GM08714 (cell line): ENCODE results near the gene IYD.

ENCODE experiments used
- H3K4me3 ChIP-seq: fragments of 200-500 bp; sonication (Bioruptor generic); 2 replicates; pipeline ENCODE4 v1.5.1; 2014; ENCODE audit warnings: mild to moderate bottlenecking, low read length, inconsistent platforms
- ZNF274 ChIP-seq: IDR thresholded peaks from 2 replicates; pipeline ENCODE4 v1.6.1; 2012; ENCODE audit warnings: mild to moderate bottlenecking, low read depth, low read length

IYD gene

DNA sequence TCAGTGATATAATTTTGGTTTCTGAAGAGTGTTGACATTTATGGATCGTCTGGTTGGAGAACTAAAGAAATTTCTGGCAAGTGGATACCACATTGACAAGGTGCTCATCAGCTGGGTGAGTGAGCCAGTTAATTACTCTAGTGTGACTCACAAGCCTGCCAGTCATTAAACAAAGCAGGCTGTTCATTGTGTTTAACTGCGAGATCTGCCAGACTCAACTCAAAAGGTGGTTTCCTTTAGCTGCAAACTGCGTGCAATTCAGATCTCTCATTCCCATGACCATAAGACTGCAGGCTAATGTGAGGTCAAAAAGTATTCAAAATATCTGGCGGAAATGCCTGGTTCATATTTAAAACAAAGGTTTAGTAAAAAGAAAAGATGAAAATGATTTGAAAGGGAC lies 32.5 kb upstream of the IYD start:
- TF ChIP-seq ZNF274: no peak
- no peak overlapping the region for H3K4me3 ChIP-seq

DNA sequence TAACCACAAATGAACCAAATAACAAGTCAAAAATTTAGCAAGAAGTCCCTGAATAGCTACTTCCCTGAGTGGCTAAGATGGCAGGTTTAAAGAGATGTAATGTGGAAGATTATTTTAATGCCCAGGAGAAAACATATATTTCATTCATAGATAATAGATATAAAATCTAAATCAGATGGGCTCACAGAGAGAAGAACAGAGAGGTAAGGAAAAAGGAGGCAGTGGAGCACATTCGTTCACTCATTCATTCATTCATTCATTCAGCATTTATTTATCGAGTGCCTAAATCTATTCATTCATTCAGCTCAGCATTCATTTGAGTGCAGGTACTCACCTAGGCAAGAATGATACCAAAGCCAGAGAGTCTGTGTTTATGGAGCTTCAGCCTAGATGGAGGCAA lies 32.1 kb upstream of the IYD start:
- H3K4me3 ChIP-seq: no peak overlapping the region
- no peak for TF ChIP-seq ZNF274

DNA sequence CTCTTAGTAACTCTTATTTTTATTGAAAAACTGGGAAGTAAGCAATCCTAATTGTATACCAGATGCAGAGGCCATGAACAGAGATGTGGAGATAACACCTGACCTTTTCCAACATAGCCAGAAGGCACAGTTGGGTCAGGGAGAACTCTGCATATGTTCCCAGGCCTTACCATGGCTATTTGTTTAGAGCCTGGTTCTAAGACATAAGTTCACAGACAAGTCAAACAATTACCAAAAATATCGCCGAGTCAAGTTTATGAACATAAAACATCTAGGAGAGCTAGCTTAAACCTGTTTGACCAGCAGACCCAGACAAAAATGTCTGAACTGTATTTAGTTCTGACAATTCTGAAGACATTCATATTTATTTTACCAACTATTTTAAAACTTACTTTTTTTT lies 26.7 kb upstream of the IYD start:
- TF ChIP-seq ZNF274: no peak

DNA sequence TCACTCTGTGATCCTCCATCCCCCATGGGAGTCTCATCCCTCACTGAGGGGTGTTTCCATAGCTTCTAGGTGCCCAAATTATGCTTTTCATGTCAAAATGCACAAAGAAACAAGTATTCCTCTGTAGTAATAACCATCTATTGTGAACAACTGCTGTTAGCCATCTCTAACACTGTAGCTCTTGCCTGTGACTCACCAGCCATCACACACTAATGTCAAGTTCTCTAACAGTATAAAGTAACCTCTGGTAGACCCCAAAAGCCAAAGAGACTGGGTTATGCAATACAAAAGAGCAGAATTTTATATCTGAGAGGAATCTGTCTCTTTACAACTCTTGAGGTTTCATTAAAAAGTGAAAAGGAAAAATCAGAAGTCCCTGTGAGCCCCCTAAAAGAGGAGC lies 25.4 kb upstream of the IYD start:
- no peak for TF ChIP-seq ZNF274
- H3K4me3 ChIP-seq: no peak overlapping the region

More for the DNA sequence above, 26.7 kb upstream of the IYD start:
- H3K4me3 ChIP-seq: no peak overlapping the region

GRCh38 chr6:150345781-150346180 lies 23.0 kb upstream of the IYD start:
- TF ChIP-seq ZNF274: no peak

DNA sequence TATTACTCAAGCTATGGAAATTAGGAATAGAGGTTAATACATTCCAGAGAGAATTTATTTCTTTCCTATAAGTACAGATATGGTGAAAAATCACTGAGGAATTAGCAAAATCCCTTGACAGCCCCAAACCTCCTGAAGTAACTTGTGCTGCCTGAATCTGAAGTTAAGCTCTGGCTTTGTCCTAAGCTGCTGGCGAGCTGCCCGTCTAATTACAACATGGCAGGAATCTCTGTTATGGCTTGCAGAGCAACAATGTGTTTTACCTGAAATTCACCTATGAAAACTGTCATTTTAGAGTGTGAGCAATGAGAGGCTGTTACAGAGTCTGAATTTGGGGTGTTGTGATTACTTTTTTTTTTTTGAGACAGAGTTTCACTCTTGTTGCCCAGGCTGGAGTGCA lies 22.5 kb upstream of the IYD start:
- no peak for TF ChIP-seq ZNF274
- no peak overlapping the region for H3K4me3 ChIP-seq

More at GRCh38 chr6:150345781-150346180, 23.0 kb upstream of the IYD start:
- H3K4me3 ChIP-seq: no peak overlapping the region

GRCh38 chr6:150347845-150348244 lies 21.0 kb upstream of the IYD start:
- no peak overlapping the region for H3K4me3 ChIP-seq
- no peak for TF ChIP-seq ZNF274

- no peak overlapping the region for H3K4me3 ChIP-seq
- no peak for TF ChIP-seq ZNF274
These were observed 19.3 kb upstream of the IYD start for GRCh38 chr6:150349546-150349945.

DNA sequence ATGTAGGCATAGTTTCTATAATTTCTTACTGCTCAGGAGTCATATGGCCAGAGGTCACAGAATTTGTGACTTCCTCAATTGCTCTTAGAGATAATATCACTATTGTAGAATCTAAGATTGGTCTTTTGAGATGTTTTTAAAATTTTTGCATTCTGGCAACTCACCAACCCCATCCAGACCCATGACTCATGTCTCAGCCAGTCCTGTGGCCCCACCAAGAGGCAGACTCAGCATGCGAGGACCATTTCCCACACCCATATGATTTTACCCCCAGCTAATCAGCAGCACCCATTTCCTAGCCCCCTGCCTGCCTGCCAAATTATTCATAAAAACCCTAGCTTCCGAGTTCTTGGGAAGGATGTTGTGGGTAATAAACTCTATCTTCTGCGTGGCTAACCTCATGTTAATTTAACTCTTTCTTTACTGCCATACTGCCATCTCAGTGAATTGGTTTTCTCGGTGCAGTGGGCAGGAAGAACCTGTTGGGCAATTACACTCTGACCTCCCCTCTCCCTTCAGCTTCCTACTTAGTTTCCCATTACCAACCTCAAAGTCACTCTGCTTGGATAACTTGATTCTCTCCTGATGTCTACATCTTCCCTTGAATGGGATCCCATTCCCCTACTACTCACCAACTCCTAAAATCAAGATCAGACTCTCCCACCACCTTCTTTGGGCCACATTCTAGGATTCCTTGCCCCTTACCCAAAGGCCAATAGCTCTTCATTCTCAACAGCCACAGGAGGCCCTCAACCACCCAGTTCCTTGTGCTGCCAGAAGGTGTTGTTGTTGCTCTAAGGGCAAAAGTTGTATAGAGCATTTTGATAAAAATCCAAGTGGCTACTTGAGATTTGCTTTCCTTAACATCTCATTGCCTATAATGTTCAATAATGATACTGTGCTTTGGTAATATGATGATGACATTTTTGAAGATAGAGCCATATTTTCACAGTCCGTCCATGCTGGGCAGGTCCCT lies 16.2 kb upstream of the IYD start:
- no peak for TF ChIP-seq ZNF274
- H3K4me3 ChIP-seq: no peak overlapping the region

- TF ChIP-seq ZNF274: no peak
- H3K4me3 ChIP-seq: no peak overlapping the region
These were observed 15.4 kb upstream of the IYD start for GRCh38 chr6:150353445-150353844.

DNA sequence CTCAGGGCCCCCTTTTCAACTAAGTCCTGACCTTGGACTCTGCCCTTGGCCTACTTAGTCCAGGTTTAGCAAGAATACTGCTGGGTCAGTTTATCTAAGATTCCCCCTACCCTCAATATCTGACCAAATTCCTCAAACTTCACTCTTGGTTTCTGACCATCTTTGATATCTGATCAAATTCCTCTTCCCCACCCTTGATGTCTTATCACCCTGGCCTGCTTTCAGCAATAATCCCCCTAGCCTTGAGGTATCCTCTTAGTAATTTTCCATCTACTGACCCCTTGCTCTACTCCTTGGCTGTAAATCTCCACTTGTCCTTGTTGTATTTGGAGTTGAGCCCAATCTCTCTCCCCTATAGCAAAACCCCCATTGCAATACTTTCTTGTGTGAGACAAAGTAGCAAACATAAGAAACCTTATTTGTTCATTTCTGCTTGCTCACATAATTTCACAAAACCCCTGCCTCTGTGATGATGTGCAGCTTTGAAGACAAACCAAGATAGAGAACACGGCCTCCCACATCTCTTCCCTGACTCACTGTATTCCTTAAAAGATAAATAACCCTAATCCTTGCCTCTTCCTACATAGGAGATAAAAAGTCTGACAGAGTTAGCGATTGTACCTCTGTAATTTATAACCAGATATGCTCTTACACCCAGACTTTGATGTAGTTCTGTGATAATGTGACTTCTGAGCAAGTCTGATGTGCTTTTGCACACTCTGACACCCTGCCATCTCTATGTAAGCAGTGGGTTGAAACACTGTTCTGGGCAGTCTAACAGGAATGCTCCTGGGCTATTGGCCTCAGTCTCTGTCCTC lies 13.8 kb upstream of the IYD start:
- TF ChIP-seq ZNF274: no peak
- no peak overlapping the region for H3K4me3 ChIP-seq

GRCh38 chr6:150355932-150356331 lies 12.9 kb upstream of the IYD start:
- H3K4me3 ChIP-seq: no peak overlapping the region
- no peak for TF ChIP-seq ZNF274

GRCh38 chr6:150361876-150362275 lies 6.9 kb upstream of the IYD start:
- H3K4me3 ChIP-seq: no peak overlapping the region
- no peak for TF ChIP-seq ZNF274

DNA sequence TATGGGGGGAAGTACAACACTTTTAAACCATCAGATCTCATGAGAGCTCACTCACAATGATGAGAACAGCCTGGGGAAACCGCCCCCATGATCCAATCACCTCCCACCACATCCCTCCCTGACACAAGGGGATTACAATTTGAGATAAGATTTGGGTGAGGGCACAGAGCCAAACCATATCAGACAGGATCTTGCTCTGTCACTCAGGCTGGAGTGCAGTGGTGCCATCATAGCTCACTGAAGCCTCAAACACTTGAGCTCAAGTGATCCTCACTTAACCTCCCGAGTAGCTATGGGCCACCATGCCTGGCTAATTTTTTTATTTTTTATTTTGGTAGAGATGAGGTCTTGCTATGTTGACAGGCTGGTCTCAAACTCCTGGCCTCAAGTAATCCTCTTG lies 5.1 kb upstream of the IYD start:
- no peak overlapping the region for H3K4me3 ChIP-seq
- no peak for TF ChIP-seq ZNF274

GRCh38 chr6:150366118-150366778 lies 2.6 kb upstream of the IYD start:
- H3K4me3 ChIP-seq: no peak overlapping the region
- TF ChIP-seq ZNF274: no peak
